Panc1 (cell line): Measurements from ENCODE around the gene FAM81A.

Source experiments
- CTCF ChIP-seq: fragments of 450-650 bp; IDR thresholded peaks from 2 replicates; pipeline ENCODE4 v1.5.1; 2017; ENCODE audit warnings: mild to moderate bottlenecking
- POLR2AphosphoS5 ChIP-seq: IDR thresholded peaks from 2 replicates; pipeline ENCODE4 v1.6.1; 2012; ENCODE audit warnings: mild to moderate bottlenecking, low read depth, low read length, moderate library complexity
- REST ChIP-seq, 2 experiments: IDR thresholded peaks; 2 replicates each; pipeline ENCODE4 v1.6.1; 2011 to 2012; ENCODE audit warnings: low read depth in 2 of 2, control low read depth in 1 of 2, low read length in 1 of 2, mild to moderate bottlenecking in 1 of 2, moderate library complexity in 1 of 2; ENCODE audit not compliant: insufficient read depth in 1 of 2
- SIN3A ChIP-seq: IDR thresholded peaks from 2 replicates; pipeline ENCODE4 v1.6.1; 2012; ENCODE audit warnings: low read depth, mild to moderate bottlenecking, low read length, moderate library complexity, borderline replicate concordance; ENCODE audit not compliant: insufficient read depth
- TCF7L2 ChIP-seq: IDR thresholded peaks from 2 replicates; pipeline ENCODE4 v1.6.1; 2011; ENCODE audit warnings: mild to moderate bottlenecking, low read depth, low read length, inconsistent platforms

- TF ChIP-seq REST (IDR thresholded peaks at IDR 0.05; ENCODE audit: insufficient read depth in 1 of 2, low read depth in 2 of 2, low read length in 1 of 2) = no peak
- no peak for TF ChIP-seq CTCF
- no peak for TF ChIP-seq POLR2AphosphoS5
- TF ChIP-seq TCF7L2 = no peak
- no peak for TF ChIP-seq SIN3A
Observed at GRCh38 chr15:59388670-59389069, 49.3 kb upstream of the FAM81A start.
